ENCODE data around the gene SYT17.

DNA sequence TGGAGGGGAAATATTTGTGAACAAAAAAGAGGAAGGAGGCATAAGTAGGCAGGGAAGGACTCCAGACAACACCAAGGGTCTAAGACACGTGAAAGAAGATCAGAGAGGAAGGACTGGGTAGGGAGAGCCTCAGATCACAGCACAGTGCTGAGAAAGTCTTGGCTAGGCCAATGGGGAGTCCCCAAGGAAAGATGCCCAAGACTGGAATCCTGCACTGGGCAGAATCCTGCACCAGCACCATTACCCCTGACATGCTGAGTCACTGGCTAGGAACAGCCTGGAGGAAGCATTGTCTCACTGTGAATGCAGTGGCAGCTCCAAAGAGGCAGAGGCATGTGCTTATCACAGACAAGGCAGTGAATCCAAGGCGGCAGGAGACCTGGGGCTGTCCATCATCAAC, 136.7 kb downstream of the SYT17 start:
- TF ChIP-seq, protein P1, sequence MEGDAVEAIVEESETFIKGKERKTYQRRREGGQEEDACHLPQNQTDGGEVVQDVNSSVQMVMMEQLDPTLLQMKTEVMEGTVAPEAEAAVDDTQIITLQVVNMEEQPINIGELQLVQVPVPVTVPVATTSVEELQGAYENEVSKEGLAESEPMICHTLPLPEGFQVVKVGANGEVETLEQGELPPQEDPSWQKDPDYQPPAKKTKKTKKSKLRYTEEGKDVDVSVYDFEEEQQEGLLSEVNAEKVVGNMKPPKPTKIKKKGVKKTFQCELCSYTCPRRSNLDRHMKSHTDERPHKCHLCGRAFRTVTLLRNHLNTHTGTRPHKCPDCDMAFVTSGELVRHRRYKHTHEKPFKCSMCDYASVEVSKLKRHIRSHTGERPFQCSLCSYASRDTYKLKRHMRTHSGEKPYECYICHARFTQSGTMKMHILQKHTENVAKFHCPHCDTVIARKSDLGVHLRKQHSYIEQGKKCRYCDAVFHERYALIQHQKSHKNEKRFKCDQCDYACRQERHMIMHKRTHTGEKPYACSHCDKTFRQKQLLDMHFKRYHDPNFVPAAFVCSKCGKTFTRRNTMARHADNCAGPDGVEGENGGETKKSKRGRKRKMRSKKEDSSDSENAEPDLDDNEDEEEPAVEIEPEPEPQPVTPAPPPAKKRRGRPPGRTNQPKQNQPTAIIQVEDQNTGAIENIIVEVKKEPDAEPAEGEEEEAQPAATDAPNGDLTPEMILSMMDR (IDR thresholded peaks at IDR 0.05): no peak
- TF ChIP-seq POLR2A (IDR thresholded peaks at IDR 0.05) (no peak), POLR2AphosphoS5 (IDR thresholded peaks at IDR 0.05; ENCODE audit: insufficient read depth in 1 of 2, low read depth in 1 of 2) (no peak)

Data from vagina (tissue), 2 donors.